ENCODE measurements around the gene B3GNT4. TPM values are rescaled to one million over a fixed set of nuclear protein-coding genes. Genes with fewer than 3 reads are reported as not detected.

B3GNT4 gene
- total and polyA plus RNA-seq, 2 of the 13 experiments (the other 11 are each of a cell fraction or from before 2014, with no cell fraction given), result 0.04 to 0.21 TPM

GRCh38 chr12:122204167-122205052 lies 901 bp downstream of the B3GNT4 start:
- no TSS peak for BruUV-seq (replicated peaks)
- H2AFZ ChIP-seq (ENCODE audit: low read length), result no peak overlapping the region
- peak overlapping the region; percentile 96 for H3K4me2 ChIP-seq (ENCODE audit: low read depth, low read length)
- no peaks in the 10 kb centered on the region for H3K79me2 ChIP-seq (ENCODE audit: insufficient read depth, low read length)
- no peak overlapping the region for H3K9ac ChIP-seq (ENCODE audit: insufficient read depth, low read depth, low read length)
- H3K4me1 ChIP-seq (ENCODE audit: insufficient read depth, low read length), result peaks cover 29% of the 10 kb centered on the region
- in situ Hi-C loops (cut with HindIII; ENCODE audit: extremely low pct_ligation_motif_present, low pct_unique_long_range_greater_than_20kb) (no loop called here), intact Hi-C loops (cut with micrococcal nuclease; ENCODE audit: unreplicated experiment) (no loop called here)
- H3K9me3 ChIP-seq (ENCODE audit: low read length), result no peaks in the 10 kb centered on the region
- ChIA-PET CTCF (ENCODE audit: low intra/inter-chr PET ratio, low total read pairs) (no interaction called here), POLR2A (interaction anchor here (1.3 kb wide), 1 partner anchor 21 kb away, joined by 6 read pairs; the partner anchor contains the start of gene DIABLO)
- H3K4me3 ChIP-seq (replicated peaks in 1 of 3; ENCODE audit: insufficient read depth in 1 of 3, low read depth in 2 of 3, low read length in 3 of 3), result peak overlapping the region; percentile 37 to 76 (median 40); a peak in 5 of 6 replicates
- no peak for TF ChIP-seq FOSL1 (CRISPR knock-in tag; IDR thresholded peaks at IDR 0.05; ENCODE audit: borderline replicate concordance)
- TF ChIP-seq KDM2A (CRISPR knock-in tag; IDR thresholded peaks at IDR 0.05; ENCODE audit: borderline replicate concordance, low read depth), result 0 out of 2 replicates have a peak, but pooled peaks have one; percentile 10
- TF ChIP-seq SIX4 (CRISPR knock-in tag; IDR thresholded peaks at IDR 0.05), result no peak
- TF ChIP-seq, protein P1, sequence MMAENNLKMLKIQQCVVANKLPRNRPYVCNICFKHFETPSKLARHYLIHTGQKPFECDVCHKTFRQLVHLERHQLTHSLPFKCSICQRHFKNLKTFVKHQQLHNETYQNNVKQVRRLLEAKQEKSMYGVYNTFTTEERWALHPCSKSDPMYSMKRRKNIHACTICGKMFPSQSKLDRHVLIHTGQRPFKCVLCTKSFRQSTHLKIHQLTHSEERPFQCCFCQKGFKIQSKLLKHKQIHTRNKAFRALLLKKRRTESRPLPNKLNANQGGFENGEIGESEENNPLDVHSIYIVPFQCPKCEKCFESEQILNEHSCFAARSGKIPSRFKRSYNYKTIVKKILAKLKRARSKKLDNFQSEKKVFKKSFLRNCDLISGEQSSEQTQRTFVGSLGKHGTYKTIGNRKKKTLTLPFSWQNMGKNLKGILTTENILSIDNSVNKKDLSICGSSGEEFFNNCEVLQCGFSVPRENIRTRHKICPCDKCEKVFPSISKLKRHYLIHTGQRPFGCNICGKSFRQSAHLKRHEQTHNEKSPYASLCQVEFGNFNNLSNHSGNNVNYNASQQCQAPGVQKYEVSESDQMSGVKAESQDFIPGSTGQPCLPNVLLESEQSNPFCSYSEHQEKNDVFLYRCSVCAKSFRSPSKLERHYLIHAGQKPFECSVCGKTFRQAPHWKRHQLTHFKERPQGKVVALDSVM (CRISPR knock-in tag; IDR thresholded peaks at IDR 0.05), result peak; percentile 57
- no peak for TF ChIP-seq EHMT2 (IDR thresholded peaks at IDR 0.05; ENCODE audit: borderline replicate concordance, low read depth, low read length)
- TF ChIP-seq, protein P2, sequence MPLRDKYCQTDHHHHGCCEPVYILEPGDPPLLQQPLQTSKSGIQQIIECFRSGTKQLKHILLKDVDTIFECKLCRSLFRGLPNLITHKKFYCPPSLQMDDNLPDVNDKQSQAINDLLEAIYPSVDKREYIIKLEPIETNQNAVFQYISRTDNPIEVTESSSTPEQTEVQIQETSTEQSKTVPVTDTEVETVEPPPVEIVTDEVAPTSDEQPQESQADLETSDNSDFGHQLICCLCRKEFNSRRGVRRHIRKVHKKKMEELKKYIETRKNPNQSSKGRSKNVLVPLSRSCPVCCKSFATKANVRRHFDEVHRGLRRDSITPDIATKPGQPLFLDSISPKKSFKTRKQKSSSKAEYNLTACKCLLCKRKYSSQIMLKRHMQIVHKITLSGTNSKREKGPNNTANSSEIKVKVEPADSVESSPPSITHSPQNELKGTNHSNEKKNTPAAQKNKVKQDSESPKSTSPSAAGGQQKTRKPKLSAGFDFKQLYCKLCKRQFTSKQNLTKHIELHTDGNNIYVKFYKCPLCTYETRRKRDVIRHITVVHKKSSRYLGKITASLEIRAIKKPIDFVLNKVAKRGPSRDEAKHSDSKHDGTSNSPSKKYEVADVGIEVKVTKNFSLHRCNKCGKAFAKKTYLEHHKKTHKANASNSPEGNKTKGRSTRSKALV (CRISPR knock-in tag; IDR thresholded peaks at IDR 0.05), result peak; percentile 39; the same call in 1 of the 2 replicates
- no peak for TF ChIP-seq ZNF737 (CRISPR knock-in tag; IDR thresholded peaks at IDR 0.05; ENCODE audit: borderline replicate concordance)
- 0 out of 2 replicates have a peak, but pooled peaks cover 2% of the 10 kb centered on the region for H4K20me1 ChIP-seq (ENCODE audit: insufficient read depth, low read length)
- H3K27me3 ChIP-seq (ENCODE audit: control insufficient read depth in 1 of 2, insufficient read depth in 2 of 2, low read length in 2 of 2), result peaks cover 6 to 55% of the 10 kb centered on the region in 2 experiments
- peak; percentile 1 for ATAC-seq
- H3K36me3 ChIP-seq (replicated peaks in 1 of 2; ENCODE audit: control insufficient read depth in 1 of 2, insufficient read depth in 2 of 2, low read length in 2 of 2), result peaks cover 6 to 15% of the 10 kb centered on the region in 2 experiments
- whole genome bisulfite sequencing (ENCODE audit: low lambda C conversion rate), result 35% methylated on average over 14 of the region's 71 CpGs
- FAIRE-seq, result no peak
- H3K27ac ChIP-seq (ENCODE audit: extremely low read length, insufficient read depth, low read length), result no peak overlapping the region
- DNase-seq (ENCODE audit: low spot score), result no peak

Data from HepG2 (cell line).